GM21515 (cell line): ENCODE measurements around the gene ARHGDIG.

Experiments used
- ATAC-seq: cut with Tn5 transposase; IDR thresholded peaks from one replicate; pipeline ENCODE4 v1.9.1; 2021; ENCODE audit not compliant: unreplicated experiment

ARHGDIG gene

GRCh38 chr16:296276-296675, 15.9 kb downstream of the ARHGDIG start:
- no peak for ATAC-seq

- no peak for ATAC-seq
Measured at GRCh38 chr16:296806-297510, 16.6 kb downstream of the ARHGDIG start.

GRCh38 chr16:297832-298231, 17.4 kb downstream of the ARHGDIG start:
- no peak for ATAC-seq

GRCh38 chr16:301235-301634, 20.8 kb downstream of the ARHGDIG start:
- no peak for ATAC-seq

- no peak for ATAC-seq
Measured at GRCh38 chr16:301950-302349, 21.6 kb downstream of the ARHGDIG start.

GRCh38 chr16:303760-304505, 23.5 kb downstream of the ARHGDIG start:
- ATAC-seq, result no peak

- no peak for ATAC-seq
Measured at GRCh38 chr16:305916-306626, 25.7 kb downstream of the ARHGDIG start.

GRCh38 chr16:306911-307370, 26.6 kb downstream of the ARHGDIG start:
- no peak for ATAC-seq

- ATAC-seq, result no peak
Measured at GRCh38 chr16:307691-308312, 27.4 kb downstream of the ARHGDIG start.

- no peak for ATAC-seq
Measured at GRCh38 chr16:309476-309875, 29.1 kb downstream of the ARHGDIG start.

GRCh38 chr16:311725-312124, 31.3 kb downstream of the ARHGDIG start:
- ATAC-seq, result no peak

- no peak for ATAC-seq
Measured at GRCh38 chr16:314351-314750, 34.0 kb downstream of the ARHGDIG start.

GRCh38 chr16:314795-315299, 34.5 kb downstream of the ARHGDIG start:
- no peak for ATAC-seq

GRCh38 chr16:316741-317464, 36.5 kb downstream of the ARHGDIG start:
- ATAC-seq, result no peak

- ATAC-seq, result no peak
Measured at GRCh38 chr16:317583-317982, 37.2 kb downstream of the ARHGDIG start.

- no peak for ATAC-seq
Measured at GRCh38 chr16:318628-319027, 38.2 kb downstream of the ARHGDIG start.

- ATAC-seq, result no peak
Measured at GRCh38 chr16:320206-320605, 39.8 kb downstream of the ARHGDIG start.

- no peak for ATAC-seq
Measured at GRCh38 chr16:321532-321931, 41.1 kb downstream of the ARHGDIG start.

- ATAC-seq, result no peak
Measured at GRCh38 chr16:322476-323143, 42.2 kb downstream of the ARHGDIG start.

- no peak for ATAC-seq
Measured at GRCh38 chr16:324201-324450, 43.7 kb downstream of the ARHGDIG start.
